ENCODE measurements around the gene IMMT. TPM values are rescaled to one million over a fixed set of nuclear protein-coding genes. Genes with fewer than 3 reads are reported as not detected.

IMMT gene
- polyA plus RNA-seq, 1 donor (not counting 4 experiments of a cell fraction or from before 2014, with no cell fraction given): 91.5 TPM

GRCh38 chr2:86224645-86225355 is 29.5 kb upstream of the IMMT start:
- DNase-seq (ENCODE audit: low read depth, low spot score) (no peak), FAIRE-seq (no peak)
- H2AFZ ChIP-seq (ENCODE audit: control insufficient read depth, low read length): no peak overlapping the region
- no peaks in the 10 kb centered on the region for H3K79me2 ChIP-seq (ENCODE audit: control insufficient read depth, insufficient read depth, low read length)
- H3K4me3 ChIP-seq (ENCODE audit: control insufficient read depth in 2 of 3, extremely low read depth in 1 of 3, insufficient read depth in 2 of 3, low read depth in 1 of 3, low read length in 3 of 3): no peak overlapping the region
- no peaks in the 10 kb centered on the region for H3K9me1 ChIP-seq (ENCODE audit: control insufficient read depth, extremely low read depth, insufficient read depth, low read length)
- H3K4me2 ChIP-seq (ENCODE audit: control insufficient read depth, extremely low read depth, insufficient read depth, low read depth, low read length): no peak overlapping the region
- dilution Hi-C loops (cut with MboI; ENCODE audit: extremely low pct_ligation_motif_present, low sequenced_read_pairs): no loop called here
- no peaks in the 10 kb centered on the region for H3K9me3 ChIP-seq (ENCODE audit: control insufficient read depth, low read depth, low read length)
- no peak overlapping the region for H3K9ac ChIP-seq (ENCODE audit: control insufficient read depth, extremely low read depth, insufficient read depth, low read length)
- TF ChIP-seq EZH2 (IDR thresholded peaks at IDR 0.05; ENCODE audit: low read length): no peak
- no peak for TF ChIP-seq CTCF (optimal IDR thresholded peaks at IDR 0.05 in 1 of 3, IDR thresholded peaks at IDR 0.05 in 1 of 3, conservative IDR thresholded peaks at IDR 0.05 in 1 of 3; ENCODE audit: extremely low read depth in 1 of 3, insufficient read depth in 2 of 3, low read length in 3 of 3)
- peaks cover 21% of the 10 kb centered on the region for H3K4me1 ChIP-seq (ENCODE audit: control insufficient read depth, extremely low read depth, insufficient read depth, low read length)
- H3K27me3 ChIP-seq (ENCODE audit: control insufficient read depth, extremely low read depth, insufficient read depth, low read length): no peaks in the 10 kb centered on the region
- no peak overlapping the region for H3K27ac ChIP-seq (ENCODE audit: control insufficient read depth, insufficient read depth, low read length)
- no peaks in the 10 kb centered on the region for H4K20me1 ChIP-seq (ENCODE audit: control insufficient read depth, extremely low read depth, insufficient read depth, low read length)
- no peaks in the 10 kb centered on the region for H3K36me3 ChIP-seq (ENCODE audit: control insufficient read depth in 2 of 2, extremely low read depth in 1 of 2, insufficient read depth in 2 of 2, low read length in 2 of 2)

GRCh38 chr2:86223927-86224560 is 28.8 kb upstream of the IMMT start:
- no peaks in the 10 kb centered on the region for H3K27me3 ChIP-seq (ENCODE audit: control insufficient read depth, extremely low read depth, insufficient read depth, low read length)
- TF ChIP-seq CTCF (optimal IDR thresholded peaks at IDR 0.05 in 1 of 3, IDR thresholded peaks at IDR 0.05 in 1 of 3, conservative IDR thresholded peaks at IDR 0.05 in 1 of 3; ENCODE audit: extremely low read depth in 1 of 3, insufficient read depth in 2 of 3, low read length in 3 of 3) (no peak), EZH2 (IDR thresholded peaks at IDR 0.05; ENCODE audit: low read length) (no peak)
- dilution Hi-C loops (cut with MboI; ENCODE audit: extremely low pct_ligation_motif_present, low sequenced_read_pairs): no loop called here
- no peak overlapping the region for H2AFZ ChIP-seq (ENCODE audit: control insufficient read depth, low read length)
- no peaks in the 10 kb centered on the region for H4K20me1 ChIP-seq (ENCODE audit: control insufficient read depth, extremely low read depth, insufficient read depth, low read length)
- FAIRE-seq (no peak), DNase-seq (ENCODE audit: low read depth, low spot score) (no peak)
- H3K9me1 ChIP-seq (ENCODE audit: control insufficient read depth, extremely low read depth, insufficient read depth, low read length): no peaks in the 10 kb centered on the region
- H3K9me3 ChIP-seq (ENCODE audit: control insufficient read depth, low read depth, low read length): no peaks in the 10 kb centered on the region
- H3K4me3 ChIP-seq (ENCODE audit: control insufficient read depth in 2 of 3, extremely low read depth in 1 of 3, insufficient read depth in 2 of 3, low read depth in 1 of 3, low read length in 3 of 3): no peak overlapping the region
- no peak overlapping the region for H3K27ac ChIP-seq (ENCODE audit: control insufficient read depth, insufficient read depth, low read length)
- H3K4me1 ChIP-seq (ENCODE audit: control insufficient read depth, extremely low read depth, insufficient read depth, low read length): peaks cover 19% of the 10 kb centered on the region
- H3K79me2 ChIP-seq (ENCODE audit: control insufficient read depth, insufficient read depth, low read length): no peaks in the 10 kb centered on the region
- no peaks in the 10 kb centered on the region for H3K36me3 ChIP-seq (ENCODE audit: control insufficient read depth in 2 of 2, extremely low read depth in 1 of 2, insufficient read depth in 2 of 2, low read length in 2 of 2)
- no peak overlapping the region for H3K9ac ChIP-seq (ENCODE audit: control insufficient read depth, extremely low read depth, insufficient read depth, low read length)
- H3K4me2 ChIP-seq (ENCODE audit: control insufficient read depth, extremely low read depth, insufficient read depth, low read depth, low read length): no peak overlapping the region
